HG03565 (cell line): ENCODE data around the gene DUOX2.
"Not testable (repeated sequence)": the region's sequence is repeated elsewhere in the genome, so short reads cannot be mapped to it uniquely, and the experiment has no call there.

ENCODE experiments used
- ATAC-seq: cut with Tn5 transposase; IDR thresholded peaks from one replicate; pipeline ENCODE4 v1.9.1; 2021; ENCODE audit warnings: mild to moderate bottlenecking, moderate library complexity; ENCODE audit not compliant: unreplicated experiment

The DUOX2 gene

GRCh38 chr15:45139770-45140169 is 25.8 kb upstream of the DUOX2 start:
- ATAC-seq, result no peak

GRCh38 chr15:45138814-45139765 is 25.1 kb upstream of the DUOX2 start:
- no peak for ATAC-seq

GRCh38 chr15:45137703-45138102 is 23.7 kb upstream of the DUOX2 start:
- no peak for ATAC-seq

- ATAC-seq, result no peak
Observed at GRCh38 chr15:45136378-45136764, 22.4 kb upstream of the DUOX2 start.

GRCh38 chr15:45135705-45136377 is 21.9 kb upstream of the DUOX2 start:
- ATAC-seq, result not testable (repeated sequence)

- ATAC-seq, result no peak
Observed at GRCh38 chr15:45134682-45135604, 21.0 kb upstream of the DUOX2 start.

- ATAC-seq, result no peak
Observed at GRCh38 chr15:45134046-45134445, 20.1 kb upstream of the DUOX2 start.

- no peak for ATAC-seq
Observed at GRCh38 chr15:45133561-45133920, 19.6 kb upstream of the DUOX2 start.

GRCh38 chr15:45132844-45133560 is 19.0 kb upstream of the DUOX2 start:
- no peak for ATAC-seq

- ATAC-seq, result no peak
Observed at GRCh38 chr15:45131510-45131909, 17.5 kb upstream of the DUOX2 start.

- ATAC-seq, result no peak
Observed at GRCh38 chr15:45130291-45131000, 16.5 kb upstream of the DUOX2 start.

- ATAC-seq, result no peak
Observed at GRCh38 chr15:45129651-45130129, 15.7 kb upstream of the DUOX2 start, which contains the start of the genes DUOX1 and DUOXA1. TSS of gene DUOX1 (plus strand) at chr15:45129994. CDS start at chr15:45131967, 1,973 bp downstream. TSS of gene DUOXA1 (minus strand) at chr15:45129879. CDS start at chr15:45123014, 6,865 bp downstream.

- no peak for ATAC-seq
Observed at GRCh38 chr15:45128971-45129639, 15.1 kb upstream of the DUOX2 start.

- no peak for ATAC-seq
Observed at GRCh38 chr15:45126535-45127158, 12.7 kb upstream of the DUOX2 start.

- ATAC-seq, result no peak
Observed at GRCh38 chr15:45123397-45123796, 9.4 kb upstream of the DUOX2 start.

GRCh38 chr15:45122719-45123118 is 8.7 kb upstream of the DUOX2 start:
- no peak for ATAC-seq

- ATAC-seq, result no peak
Observed at GRCh38 chr15:45121706-45122417, 7.9 kb upstream of the DUOX2 start.

- ATAC-seq, result no peak
Observed at GRCh38 chr15:45121020-45121419, 7.0 kb upstream of the DUOX2 start.
